GM18519 (cell line): ENCODE data around the gene RASSF10.

Source experiments
- ATAC-seq: cut with Tn5 transposase; IDR thresholded peaks from one replicate; pipeline ENCODE4 v1.9.1; 2021; ENCODE audit warnings: mild to moderate bottlenecking, moderate library complexity; ENCODE audit not compliant: unreplicated experiment, low FRiP score

The RASSF10 gene

GRCh38 chr11:12993626-12994025, 15.5 kb upstream of the RASSF10 start:
- no peak for ATAC-seq

GRCh38 chr11:12994476-12994875, 14.6 kb upstream of the RASSF10 start:
- ATAC-seq = no peak

GRCh38 chr11:12995188-12995587, 13.9 kb upstream of the RASSF10 start:
- no peak for ATAC-seq

- no peak for ATAC-seq
Observed at GRCh38 chr11:12995823-12996222, 13.3 kb upstream of the RASSF10 start.

- ATAC-seq = no peak
Observed at GRCh38 chr11:12997168-12997567, 11.9 kb upstream of the RASSF10 start.

GRCh38 chr11:12998336-12998735, 10.8 kb upstream of the RASSF10 start:
- no peak for ATAC-seq

- ATAC-seq = no peak
Observed at GRCh38 chr11:12999597-12999996, 9.5 kb upstream of the RASSF10 start.

GRCh38 chr11:13000116-13000515, 9.0 kb upstream of the RASSF10 start:
- ATAC-seq = no peak

GRCh38 chr11:13000721-13001120, 8.4 kb upstream of the RASSF10 start:
- ATAC-seq = no peak

- ATAC-seq = no peak
Observed at GRCh38 chr11:13003736-13004493, 5.2 kb upstream of the RASSF10 start.

- no peak for ATAC-seq
Observed at GRCh38 chr11:13007182-13008060, 1.7 kb upstream of the RASSF10 start.

- ATAC-seq = no peak
Observed at GRCh38 chr11:13008061-13008435, 1.1 kb upstream of the RASSF10 start.

- no peak for ATAC-seq
Observed at GRCh38 chr11:13009476-13009920, 382 bp downstream of the RASSF10 start.

- ATAC-seq = no peak
Observed at GRCh38 chr11:13009921-13010748, 1.0 kb downstream of the RASSF10 start.

GRCh38 chr11:13010749-13011465, 1.8 kb downstream of the RASSF10 start:
- ATAC-seq = no peak

GRCh38 chr11:13011466-13012055, 2.4 kb downstream of the RASSF10 start:
- ATAC-seq = no peak

GRCh38 chr11:13012056-13012661, 3.0 kb downstream of the RASSF10 start:
- no peak for ATAC-seq

GRCh38 chr11:13013054-13013488, 4.0 kb downstream of the RASSF10 start:
- no peak for ATAC-seq

GRCh38 chr11:13015753-13016152, 6.6 kb downstream of the RASSF10 start:
- no peak for ATAC-seq
